ENCODE results near the gene HOXA6.

Gene HOXA6

GRCh38 chr7:27116031-27116961 is 31.3 kb downstream of the HOXA6 start:
- Histone ChIP-seq H3K4me1 (ENCODE audit: control insufficient read depth, insufficient read depth, low read length) (peaks cover 32% of the 10 kb centered on the region), H3K4me3 (ENCODE audit: low read length) (no peak overlapping the region), H3K4me2 (ENCODE audit: low read length) (no peak overlapping the region), H3K9ac (ENCODE audit: low read depth, low read length) (no peak overlapping the region), H3K36me3 (ENCODE audit: insufficient read depth, low read length) (peaks cover 2% of the 10 kb centered on the region), H3K27me3 (ENCODE audit: control insufficient read depth, insufficient read depth, low read length) (no peaks in the 10 kb centered on the region), H3K9me3 (replicated peaks; ENCODE audit: low read length) (no peaks in the 10 kb centered on the region)

DNA sequence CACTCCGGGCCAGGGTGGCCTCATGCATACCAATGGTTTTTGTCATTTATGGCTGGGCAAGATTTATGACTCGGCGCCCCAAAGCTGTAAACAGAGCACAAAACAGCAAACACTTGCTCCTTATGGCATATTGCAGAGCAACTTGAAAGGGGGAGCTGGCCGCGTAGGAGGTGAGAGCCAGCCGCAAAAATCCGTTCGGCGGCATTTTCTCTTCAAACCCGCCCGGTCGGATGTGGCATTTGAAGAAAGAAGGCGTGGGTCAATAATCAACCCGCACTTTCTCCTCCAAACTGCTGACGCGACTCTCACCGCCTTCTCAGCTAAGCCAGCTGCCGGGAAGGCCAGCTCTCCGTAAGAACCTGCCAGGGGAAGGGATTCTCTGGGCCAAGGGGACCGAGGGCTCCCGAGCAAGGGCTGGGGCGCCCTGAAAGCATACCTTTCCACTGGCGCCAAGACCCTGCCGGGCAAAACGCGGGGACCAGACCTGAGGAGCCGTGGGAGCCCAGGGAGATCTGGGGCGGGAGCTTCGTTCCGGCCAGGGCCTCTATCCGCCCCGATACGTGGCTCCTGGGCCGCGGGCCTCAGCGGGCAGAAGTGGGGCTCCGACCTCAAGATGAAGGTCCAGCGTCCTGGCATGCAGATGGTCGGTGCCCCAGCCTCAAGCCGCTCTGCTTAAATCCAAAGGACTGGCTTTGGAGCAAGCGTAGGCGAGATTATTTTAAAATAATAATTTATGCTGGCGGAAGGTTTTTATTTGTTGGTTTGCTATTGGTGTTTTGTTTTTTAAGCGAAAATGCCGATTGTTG is 32.1 kb downstream of the HOXA6 start:
- no peak overlapping the region for H3K4me3 ChIP-seq (ENCODE audit: low read length)
- peaks cover 4% of the 10 kb centered on the region for H3K36me3 ChIP-seq (ENCODE audit: insufficient read depth, low read length)
- H3K9ac ChIP-seq (ENCODE audit: low read depth, low read length): no peak overlapping the region
- peaks cover 41% of the 10 kb centered on the region for H3K4me1 ChIP-seq (ENCODE audit: control insufficient read depth, insufficient read depth, low read length)
- H3K9me3 ChIP-seq (replicated peaks; ENCODE audit: low read length): no peaks in the 10 kb centered on the region
- no peaks in the 10 kb centered on the region for H3K27me3 ChIP-seq (ENCODE audit: control insufficient read depth, insufficient read depth, low read length)
- no peak overlapping the region for H3K4me2 ChIP-seq (ENCODE audit: low read length)

GRCh38 chr7:27114881-27115220 is 32.7 kb downstream of the HOXA6 start:
- peaks cover 41% of the 10 kb centered on the region for H3K4me1 ChIP-seq (ENCODE audit: control insufficient read depth, insufficient read depth, low read length)
- H3K36me3 ChIP-seq (ENCODE audit: insufficient read depth, low read length): peaks cover 8% of the 10 kb centered on the region
- no peaks in the 10 kb centered on the region for H3K9me3 ChIP-seq (replicated peaks; ENCODE audit: low read length)
- H3K4me2 ChIP-seq (ENCODE audit: low read length): no peak overlapping the region
- H3K4me3 ChIP-seq (ENCODE audit: low read length): no peak overlapping the region
- no peak overlapping the region for H3K9ac ChIP-seq (ENCODE audit: low read depth, low read length)
- H3K27me3 ChIP-seq (ENCODE audit: control insufficient read depth, insufficient read depth, low read length): no peaks in the 10 kb centered on the region

DNA sequence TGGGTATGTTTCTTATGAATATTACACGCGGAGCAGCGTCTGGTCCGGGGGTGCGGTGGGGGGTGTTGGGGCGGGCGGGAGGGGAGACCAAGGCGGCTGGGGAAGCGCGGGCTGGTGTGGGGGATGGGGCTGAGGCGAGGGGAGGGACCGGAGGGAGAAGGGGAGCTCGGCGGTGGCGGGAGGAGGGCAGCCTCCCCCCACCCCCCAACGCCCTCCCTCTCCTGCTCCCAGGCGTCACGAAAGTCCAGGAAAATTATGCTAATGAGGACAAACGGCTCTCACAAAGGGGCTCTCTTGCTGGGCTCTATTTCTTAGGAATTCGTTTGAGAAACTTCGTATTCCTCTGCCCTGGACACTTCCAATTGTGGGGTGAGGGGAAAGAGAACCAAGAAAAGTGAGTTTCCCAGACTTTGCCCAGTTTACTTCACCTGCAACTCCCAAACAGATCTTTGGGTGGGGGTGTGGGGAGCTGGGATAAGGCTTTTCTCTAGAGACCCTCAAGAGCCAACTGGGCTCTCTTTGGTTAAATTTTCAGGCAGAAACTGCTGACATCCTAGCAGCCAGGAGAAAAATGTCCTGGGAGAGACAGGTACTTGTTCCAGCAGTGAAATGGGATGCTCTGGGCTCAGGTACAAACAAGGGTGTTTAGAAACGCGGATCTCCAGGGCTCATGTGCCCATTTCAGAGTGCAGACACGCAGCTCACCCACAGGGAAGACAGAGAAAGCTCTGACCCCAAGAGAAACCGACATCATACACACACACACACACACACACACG is 33.4 kb downstream of the HOXA6 start:
- Histone ChIP-seq H3K4me1 (ENCODE audit: control insufficient read depth, insufficient read depth, low read length) (peaks cover 41% of the 10 kb centered on the region), H3K9ac (ENCODE audit: low read depth, low read length) (peak overlapping the region; percentile 63), H3K4me3 (ENCODE audit: low read length) (peak overlapping the region; percentile 78), H3K27me3 (ENCODE audit: control insufficient read depth, insufficient read depth, low read length) (no peaks in the 10 kb centered on the region), H3K9me3 (replicated peaks; ENCODE audit: low read length) (no peaks in the 10 kb centered on the region), H3K36me3 (ENCODE audit: insufficient read depth, low read length) (peaks cover 11% of the 10 kb centered on the region), H3K4me2 (ENCODE audit: low read length) (peak overlapping the region; percentile 95)

- H3K4me3 ChIP-seq (ENCODE audit: low read length): peak overlapping the region; percentile 78
- H3K4me1 ChIP-seq (ENCODE audit: control insufficient read depth, insufficient read depth, low read length): peaks cover 41% of the 10 kb centered on the region
- peaks cover 11% of the 10 kb centered on the region for H3K36me3 ChIP-seq (ENCODE audit: insufficient read depth, low read length)
- H3K4me2 ChIP-seq (ENCODE audit: low read length): peak overlapping the region; percentile 95
- no peaks in the 10 kb centered on the region for H3K9me3 ChIP-seq (replicated peaks; ENCODE audit: low read length)
- H3K27me3 ChIP-seq (ENCODE audit: control insufficient read depth, insufficient read depth, low read length): no peaks in the 10 kb centered on the region
- H3K9ac ChIP-seq (ENCODE audit: low read depth, low read length): peak overlapping the region; percentile 82
Observed at GRCh38 chr7:27112955-27113949, 34.3 kb downstream of the HOXA6 start.

DNA sequence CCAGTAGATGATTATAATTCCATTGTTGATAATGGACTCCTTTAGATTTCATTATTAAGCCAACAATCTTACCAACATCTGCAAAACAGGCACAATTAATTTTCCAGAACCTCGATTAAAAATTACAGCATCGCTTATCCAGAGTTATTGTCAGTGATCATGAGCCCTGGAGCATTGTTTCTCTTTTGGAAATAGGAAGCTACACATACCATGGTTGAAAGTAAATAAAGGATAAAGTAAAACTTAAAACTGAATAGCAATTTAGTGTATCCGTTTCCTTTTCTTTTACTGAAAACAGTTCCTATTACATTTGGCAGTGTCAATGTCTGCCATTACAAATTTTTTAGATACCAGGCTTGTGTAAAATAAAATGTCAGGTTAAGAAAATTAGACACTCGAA is 35.2 kb downstream of the HOXA6 start:
- peak overlapping the region; percentile 95 for H3K4me2 ChIP-seq (ENCODE audit: low read length)
- H3K4me3 ChIP-seq (ENCODE audit: low read length): no peak overlapping the region

GRCh38 chr7:27111751-27112277 is 35.8 kb downstream of the HOXA6 start:
- no peak overlapping the region for H3K9ac ChIP-seq (ENCODE audit: low read depth, low read length)

More for the DNA sequence above, 35.2 kb downstream of the HOXA6 start:
- peaks cover 42% of the 10 kb centered on the region for H3K4me1 ChIP-seq (ENCODE audit: control insufficient read depth, insufficient read depth, low read length)
- no peak overlapping the region for H3K9ac ChIP-seq (ENCODE audit: low read depth, low read length)
- H3K9me3 ChIP-seq (replicated peaks; ENCODE audit: low read length): no peaks in the 10 kb centered on the region
- peaks cover 11% of the 10 kb centered on the region for H3K36me3 ChIP-seq (ENCODE audit: insufficient read depth, low read length)
- H3K27me3 ChIP-seq (ENCODE audit: control insufficient read depth, insufficient read depth, low read length): no peaks in the 10 kb centered on the region

GRCh38 chr7:27111042-27111750 is 36.4 kb downstream of the HOXA6 start:
- Histone ChIP-seq H3K4me2 (ENCODE audit: low read length) (peak overlapping the region; percentile 47), H3K4me1 (ENCODE audit: control insufficient read depth, insufficient read depth, low read length) (peaks cover 51% of the 10 kb centered on the region), H3K4me3 (ENCODE audit: low read length) (no peak overlapping the region), H3K27me3 (ENCODE audit: control insufficient read depth, insufficient read depth, low read length) (no peaks in the 10 kb centered on the region), H3K9ac (ENCODE audit: low read depth, low read length) (no peak overlapping the region), H3K9me3 (replicated peaks; ENCODE audit: low read length) (no peaks in the 10 kb centered on the region), H3K36me3 (ENCODE audit: insufficient read depth, low read length) (peaks cover 11% of the 10 kb centered on the region)

More at GRCh38 chr7:27111751-27112277, 35.8 kb downstream of the HOXA6 start:
- H3K27me3 ChIP-seq (ENCODE audit: control insufficient read depth, insufficient read depth, low read length): no peaks in the 10 kb centered on the region
- peaks cover 11% of the 10 kb centered on the region for H3K36me3 ChIP-seq (ENCODE audit: insufficient read depth, low read length)
- H3K9me3 ChIP-seq (replicated peaks; ENCODE audit: low read length): no peaks in the 10 kb centered on the region
- H3K4me1 ChIP-seq (ENCODE audit: control insufficient read depth, insufficient read depth, low read length): peaks cover 47% of the 10 kb centered on the region
- peak overlapping the region; percentile 12 for H3K4me2 ChIP-seq (ENCODE audit: low read length)
- H3K4me3 ChIP-seq (ENCODE audit: low read length): no peak overlapping the region

DNA sequence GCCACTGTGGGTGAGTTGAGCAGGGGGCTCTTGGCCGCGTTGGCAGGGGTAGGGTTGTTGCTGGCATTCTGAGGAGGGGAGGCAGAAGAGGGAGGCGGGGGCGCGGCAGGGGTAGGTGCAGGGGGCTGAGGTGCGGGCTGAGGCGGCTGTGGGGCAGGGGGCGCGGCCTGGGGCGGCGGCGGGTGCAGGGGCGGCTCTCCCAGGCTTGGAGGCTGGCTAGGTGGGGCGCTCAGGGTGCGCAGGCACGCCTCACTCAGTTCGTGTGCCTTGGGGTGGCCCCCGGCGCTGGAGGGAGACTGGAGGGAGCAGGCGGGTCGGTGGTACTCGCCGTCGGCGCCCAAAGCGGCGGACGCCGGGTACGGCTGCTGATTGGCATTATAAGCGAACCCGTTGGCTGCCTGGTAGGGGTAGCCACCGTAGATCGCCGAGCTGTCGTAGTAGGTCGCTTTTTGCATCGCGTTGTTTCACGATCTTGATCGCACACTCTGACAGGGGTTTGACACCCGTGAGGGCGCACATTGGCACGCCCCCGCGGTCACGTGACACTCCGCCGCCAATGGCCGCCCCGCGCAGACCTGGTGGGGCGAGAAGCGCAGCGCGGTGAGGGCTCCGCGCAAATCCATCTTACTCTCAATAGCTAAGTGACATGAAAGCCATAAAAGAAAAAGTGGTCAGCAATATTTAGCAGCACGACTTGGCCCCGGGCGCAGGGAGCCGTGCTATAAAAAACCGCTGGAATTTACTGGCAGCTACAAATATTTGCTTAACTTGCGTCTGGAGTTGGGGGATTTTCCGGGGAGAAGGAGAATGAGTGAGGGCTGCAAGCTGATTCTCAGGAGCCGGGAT is 37.2 kb downstream of the HOXA6 start:
- Histone ChIP-seq H3K4me2 (ENCODE audit: low read length) (peak overlapping the region; percentile 47), H3K4me3 (ENCODE audit: low read length) (no peak overlapping the region), H3K27me3 (ENCODE audit: control insufficient read depth, insufficient read depth, low read length) (no peaks in the 10 kb centered on the region), H3K9me3 (replicated peaks; ENCODE audit: low read length) (no peaks in the 10 kb centered on the region), H3K36me3 (ENCODE audit: insufficient read depth, low read length) (peaks cover 10% of the 10 kb centered on the region), H3K4me1 (ENCODE audit: control insufficient read depth, insufficient read depth, low read length) (peaks cover 54% of the 10 kb centered on the region), H3K9ac (ENCODE audit: low read depth, low read length) (no peak overlapping the region)
